Endothelial cell of umbilical vein (primary cell): Measurements from ENCODE around the gene RTN4R. TPM values are rescaled to one million over a fixed set of nuclear protein-coding genes. Genes with fewer than 3 reads are reported as not detected.

Source experiments
- BruUV-seq: library from RNA; stranded (reverse); fragments of 400-500 nt; replicated peaks from 2 replicates; lab custom pipeline; 2021; lab: Mats Ljungman, UMichigan
- CTCF ChIA-PET: fragments of 300-600, 350-600 bp; sonication (Branson Sonifier 250); formaldehyde crosslinking; loops from one replicate; lab custom pipeline; 2021; ENCODE audit warnings: antibody characterized with exemption, inconsistent platforms; lab: Charles Lee
- POLR2A ChIA-PET: fragments of 300-600, 350-600 bp; sonication (Branson Sonifier 250); formaldehyde crosslinking; loops from one replicate; lab custom pipeline; 2021; ENCODE audit warnings: antibody characterized with exemption, inconsistent platforms; lab: Charles Lee
- DNase-seq: peaks from one replicate; pipeline ENCODE4 v3.0.0-alpha.2; 2011; ENCODE audit warnings: low read depth, low spot score
- FAIRE-seq: peaks from 2 replicates; lab custom pipeline; 2011; peaks lifted over from hg19 to GRCh38; lab: Jason Lieb, UNC
- H2AFZ ChIP-seq: 2 replicates; pipeline ENCODE4 v1.6.0; 2012; ENCODE audit warnings: low read depth, low read length, control low read depth, inconsistent platforms
- H3K27ac ChIP-seq: 2 replicates; pipeline ENCODE4 v1.5.1; 2011; ENCODE audit warnings: low read depth, mild to moderate bottlenecking, control low read depth, low read length, moderate library complexity; ENCODE audit not compliant: insufficient read depth
- H3K27me3 ChIP-seq, 2 experiments: 2 replicates each; pipeline versions ENCODE4 v1.6.0 to v1.6.1; 2011; ENCODE audit warnings: low read length in 2 of 2, mixed read lengths in 1 of 2; ENCODE audit not compliant: control insufficient read depth in 2 of 2, insufficient read depth in 2 of 2
- H3K36me3 ChIP-seq, 2 experiments: 2 replicates in 1 of 2; 3 replicates in 1 of 2; pipeline ENCODE4 v1.5.1; 2011; ENCODE audit warnings: low read length in 2 of 2, mild to moderate bottlenecking in 1 of 2, moderate library complexity in 1 of 2; ENCODE audit not compliant: control insufficient read depth in 2 of 2, insufficient read depth in 2 of 2; ENCODE audit errors: extremely low read depth in 1 of 2
- H3K4me1 ChIP-seq: 3 replicates; pipeline ENCODE4 v1.5.1; 2011; ENCODE audit warnings: mild to moderate bottlenecking, low read length; ENCODE audit not compliant: control insufficient read depth, insufficient read depth; ENCODE audit errors: extremely low read depth
- H3K4me2 ChIP-seq: 2 replicates; pipeline ENCODE4 v1.6.1; 2011; ENCODE audit warnings: low read length, control low read depth, mixed read lengths; ENCODE audit not compliant: insufficient read depth
- H3K4me3 ChIP-seq, 3 experiments: fragments of 200-600 bp in 1 of 3; sonication (generic), shearing (Covaris generic) in 1 of 3; replicated peaks in 1 of 3; 2 replicates each; pipeline ENCODE4 v1.5.1; 2011 to 2016; ENCODE audit warnings: control low read depth in 3 of 3, low read length in 3 of 3, mild to moderate bottlenecking in 2 of 3, inconsistent platforms in 1 of 3, low read depth in 1 of 3, moderate library complexity in 1 of 3; ENCODE audit not compliant: insufficient read depth in 1 of 3
- H3K79me2 ChIP-seq: 2 replicates; pipeline ENCODE4 v1.6.0; 2012; ENCODE audit warnings: low read length, inconsistent platforms; ENCODE audit not compliant: control insufficient read depth, insufficient read depth
- H3K9ac ChIP-seq: replicated peaks from 2 replicates; pipeline ENCODE3; 2011; ENCODE audit warnings: low read length, control low read depth; ENCODE audit not compliant: insufficient read depth; ENCODE audit errors: extremely low read depth
- H3K9me1 ChIP-seq: replicated peaks from 3 replicates; pipeline ENCODE4 v1.6.0; 2011; ENCODE audit warnings: mild to moderate bottlenecking, low read length; ENCODE audit not compliant: control insufficient read depth, insufficient read depth; ENCODE audit errors: extremely low read depth
- H3K9me3 ChIP-seq: replicated peaks from 2 replicates; pipeline ENCODE4 v1.5.1; 2012; ENCODE audit warnings: low read length, inconsistent platforms; ENCODE audit not compliant: control insufficient read depth, insufficient read depth
- H4K20me1 ChIP-seq: replicated peaks from 2 replicates; pipeline ENCODE3; 2011; ENCODE audit warnings: mild to moderate bottlenecking, low read length; ENCODE audit not compliant: control insufficient read depth, insufficient read depth; ENCODE audit errors: extremely low read depth
- CTCF ChIP-seq, 2 donors: IDR thresholded peaks; 1 replicate in 1 of 2; 2 replicates in 1 of 2; pipeline ENCODE4 v1.5.1; 2011; ENCODE audit warnings: low read length in 2 of 2, mild to moderate bottlenecking in 2 of 2, moderate library complexity in 2 of 2, control low read depth in 1 of 2, inconsistent platforms in 1 of 2, low read depth in 1 of 2; ENCODE audit not compliant: insufficient read depth in 1 of 2; ENCODE audit errors: extremely low read depth in 1 of 2
- EZH2 ChIP-seq: IDR thresholded peaks from 2 replicates; pipeline ENCODE4 v1.6.1; 2012; ENCODE audit warnings: borderline replicate concordance, low read depth, mild to moderate bottlenecking, moderate library complexity, low read length, inconsistent platforms; ENCODE audit not compliant: severe bottlenecking
- FOS ChIP-seq: IDR thresholded peaks from 2 replicates; pipeline ENCODE4 v1.6.1; 2011; ENCODE audit warnings: mild to moderate bottlenecking, low read length, moderate library complexity, borderline replicate concordance; ENCODE audit not compliant: insufficient read depth
- GATA2 ChIP-seq: IDR thresholded peaks from 2 replicates; pipeline ENCODE4 v1.7.0; 2011; ENCODE audit warnings: low read depth, mild to moderate bottlenecking, moderate library complexity, mixed read lengths, low read length; ENCODE audit not compliant: insufficient read length, insufficient read depth
- JUN ChIP-seq: IDR thresholded peaks from 2 replicates; pipeline ENCODE4 v1.6.1; 2011; ENCODE audit warnings: borderline replicate concordance, low read depth; ENCODE audit not compliant: insufficient read length, insufficient read depth
- MAX ChIP-seq: IDR thresholded peaks from 2 replicates; pipeline ENCODE4 v1.6.1; 2011; ENCODE audit not compliant: insufficient read depth, insufficient read length
- MYC ChIP-seq: IDR thresholded peaks from one replicate; pipeline ENCODE4 v1.6.1; 2011; ENCODE audit warnings: mild to moderate bottlenecking, low read depth, low read length
- POLR2A ChIP-seq: IDR thresholded peaks from 2 replicates; pipeline ENCODE4 v1.6.1; 2012; ENCODE audit warnings: low read depth, mild to moderate bottlenecking, control low read depth, low read length
- POLR2AphosphoS5 ChIP-seq: IDR thresholded peaks from 2 replicates; pipeline ENCODE4 v1.6.1; 2012; ENCODE audit warnings: low read depth, mild to moderate bottlenecking, control low read depth, low read length, moderate library complexity; ENCODE audit not compliant: insufficient read depth
- dilution Hi-C: fragments of 300-500 bp; cut with MboI; formaldehyde crosslinking; loops from one replicate; pipeline ENCODE4 v1.15.0; 2019; ENCODE audit warnings: low sequenced_read_pairs; ENCODE audit not compliant: extremely low pct_ligation_motif_present
- intact Hi-C: fragments of 100-400 bp; cut with micrococcal nuclease; formaldehyde crosslinking; loops from one replicate; pipeline ENCODE4 v1.10.0; 2022
- polyA plus RNA-seq, 4 experiments: library from polyadenylated mRNA; depleted of rRNA in 3 of 4; stranded (reverse) in 3 of 4; unstranded in 1 of 4; fragments of >200 nt; gene quantifications; 2 replicates each; pipeline versions ENCODE4 v1.2.1 to v1.2.3, GENCODE V29; 2011 to 2012; ENCODE audit warnings: missing spikeins in 1 of 4
- total RNA-seq: library from RNA; stranded (reverse); gene quantifications from 2 replicates; pipeline ENCODE4 v1.2.3, GENCODE V29; 2021

The RTN4R gene
- total and polyA plus RNA-seq, 2 donors (not counting 3 experiments of a cell fraction or from before 2014, with no cell fraction given), result 1.2 to 2.2 TPM

GRCh38 chr22:20244691-20245576, 23.2 kb downstream of the RTN4R start:
- Histone ChIP-seq H3K27ac (no peak overlapping the region), H3K4me3 (no peak overlapping the region), H3K4me1 (peaks cover 4% of the 10 kb centered on the region), H3K79me2 (no peaks in the 10 kb centered on the region), H3K9ac (no peak overlapping the region), H3K9me3 (no peaks in the 10 kb centered on the region), H3K4me2 (no peak overlapping the region), H2AFZ (no peak overlapping the region), H3K9me1 (no peaks in the 10 kb centered on the region), H3K36me3 (no peaks in the 10 kb centered on the region), H4K20me1 (no peaks in the 10 kb centered on the region), H3K27me3 (no peaks in the 10 kb centered on the region)
- dilution Hi-C loops (no loop called here), intact Hi-C loops (no loop called here)
- no peak for TF ChIP-seq EZH2
- no peak for TF ChIP-seq FOS
- TF ChIP-seq POLR2A, result no peak
- TF ChIP-seq POLR2AphosphoS5, result no peak
- no peak for TF ChIP-seq MYC
- no peak for TF ChIP-seq JUN
- no peak for TF ChIP-seq GATA2
- no peak for TF ChIP-seq MAX
- TF ChIP-seq CTCF (IDR thresholded peaks at IDR 0.05; ENCODE audit: extremely low read depth in 1 of 2, insufficient read depth in 1 of 2, low read depth in 1 of 2, low read length in 2 of 2), result no peak
- POLR2A ChIA-PET, result no interaction called here
- FAIRE-seq, result no peak
- no TSS peak for BruUV-seq
- CTCF ChIA-PET, result interaction anchor here (1.3 kb wide), 1 partner anchor 13 kb away, joined by 5 read pairs; no protein-coding TSS in a partner anchor
- DNase-seq, result no peak
